HCT116 (cell line): ENCODE data around the gene LIN54. TPM values are rescaled to one million over a fixed set of nuclear protein-coding genes. Genes with fewer than 3 reads are reported as not detected.

Experiments
- ATAC-seq: fragments of 200-7000 bp; cut with Tn5 transposase; 2 replicates; pipeline ENCODE4 v1.9.1; 2020; ENCODE audit warnings: mild to moderate bottlenecking, moderate library complexity
- BruUV-seq: library from RNA; stranded (reverse); fragments of 400-500 nt; replicated peaks from 2 replicates; lab custom pipeline; 2021; lab: Mats Ljungman, UMichigan
- CTCF ChIA-PET: fragments of 300-600 bp; sonication (Branson Sonifier 250); formaldehyde crosslinking; loops from one replicate; lab custom pipeline; 2021; ENCODE audit warnings: antibody characterized with exemption; lab: Charles Lee
- POLR2A ChIA-PET: fragments of 300-600, 350-600 bp; sonication (Branson Sonifier 250); formaldehyde crosslinking; loops from one replicate; lab custom pipeline; 2021; ENCODE audit warnings: antibody characterized with exemption; lab: Charles Lee
- RAD21 ChIA-PET, 2 experiments: fragments of 300-600 bp; sonication (Branson Sonifier 250); formaldehyde crosslinking; loops; one replicate each; lab custom pipeline; 2023; ENCODE audit warnings: low total read pairs in 2 of 2; ENCODE audit not compliant: uncharacterized antibody in 2 of 2, unreplicated experiment in 2 of 2, low non-redundant PET in 1 of 2; lab: Charles Lee
- DNase-seq: peaks from one replicate; pipeline ENCODE4 v3.0.0-alpha.2; 2010; ENCODE audit warnings: low read depth, low spot score
- H2AFZ ChIP-seq: fragments of 200-600 bp; shearing (Covaris generic), sonication (generic); 2 replicates; pipeline ENCODE4 v1.6.1; 2017; ENCODE audit warnings: low read depth, mixed run types, mixed read lengths, antibody characterized with exemption, low read length; ENCODE audit not compliant: poor library complexity, severe bottlenecking
- H3K27ac ChIP-seq: 2 replicates; pipeline ENCODE4 v1.5.1; 2012; ENCODE audit warnings: low read depth, low read length
- H3K27me3 ChIP-seq: fragments of 200-600 bp; sonication (generic); 2 replicates; pipeline ENCODE4 v1.6.1; 2016; ENCODE audit warnings: mixed run types, low read length, mixed read lengths; ENCODE audit not compliant: insufficient read depth
- H3K36me3 ChIP-seq, 2 experiments: fragments of 200-500 bp in 1 of 2; fragments of 200-600 bp in 1 of 2; sonication (Bioruptor generic) in 1 of 2; sonication (generic) in 1 of 2; 2 replicates each; pipeline versions ENCODE4 v1.5.1 to v1.6.1; 2014 to 2016; ENCODE audit warnings: low read length in 2 of 2, inconsistent platforms in 1 of 2, mixed read lengths in 1 of 2, mixed run types in 1 of 2; ENCODE audit not compliant: insufficient read depth in 2 of 2, control insufficient read depth in 1 of 2
- H3K4me1 ChIP-seq, 2 experiments: fragments of 200-600 bp in 1 of 2; sonication (generic) in 1 of 2; 2 replicates each; pipeline versions ENCODE4 v1.5.1 to v1.6.1; 2012 to 2017; ENCODE audit warnings: low read length in 2 of 2, inconsistent platforms in 1 of 2, mild to moderate bottlenecking in 1 of 2, mixed read lengths in 1 of 2, mixed run types in 1 of 2, moderate library complexity in 1 of 2; ENCODE audit not compliant: insufficient read depth in 2 of 2, control insufficient read depth in 1 of 2
- H3K4me2 ChIP-seq: fragments of 200-600 bp; sonication (generic); 2 replicates; pipeline ENCODE4 v1.6.1; 2017; ENCODE audit warnings: mixed run types, low read length, mixed read lengths
- H3K4me3 ChIP-seq, 2 experiments: fragments of 200-600 bp in 1 of 2; sonication (generic) in 1 of 2; replicated peaks in 1 of 2; 2 replicates each; pipeline ENCODE4 v1.5.1; 2011 to 2016; ENCODE audit warnings: low read length in 2 of 2, control low read depth in 1 of 2, low read depth in 1 of 2, mild to moderate bottlenecking in 1 of 2, mixed read lengths in 1 of 2, mixed run types in 1 of 2
- H3K79me2 ChIP-seq: fragments of 200-600 bp; sonication (generic); 2 replicates; pipeline ENCODE4 v1.6.1; 2017; ENCODE audit warnings: mild to moderate bottlenecking, mixed run types, low read length, moderate library complexity, mixed read lengths; ENCODE audit not compliant: insufficient read depth
- H3K9ac ChIP-seq: fragments of 200-600 bp; sonication (generic); 2 replicates; pipeline ENCODE4 v1.6.1; 2016; ENCODE audit warnings: low read length, mixed read lengths
- H3K9me2 ChIP-seq: fragments of 200-600 bp; sonication (generic), shearing (Covaris generic); 2 replicates; pipeline ENCODE4 v1.6.1; 2017; ENCODE audit warnings: mixed run types, mild to moderate bottlenecking, moderate library complexity; ENCODE audit not compliant: insufficient read depth
- H3K9me3 ChIP-seq, 2 experiments: fragments of 200-500 bp in 1 of 2; fragments of 200-600 bp in 1 of 2; sonication (Bioruptor generic) in 1 of 2; sonication (generic) in 1 of 2; 2 replicates each; pipeline ENCODE4 v1.6.1; 2014 to 2017; ENCODE audit warnings: low read length in 2 of 2, mixed read lengths in 2 of 2, inconsistent platforms in 1 of 2, low read depth in 1 of 2, mild to moderate bottlenecking in 1 of 2, mixed run types in 1 of 2, moderate library complexity in 1 of 2; ENCODE audit not compliant: control insufficient read depth in 1 of 2, insufficient read depth in 1 of 2
- H4K20me1 ChIP-seq: fragments of 200-600 bp; sonication (generic), shearing (Covaris generic); 2 replicates; pipeline ENCODE4 v1.6.1; 2017; ENCODE audit warnings: mixed run types, mild to moderate bottlenecking, moderate library complexity; ENCODE audit not compliant: insufficient read depth
- ATF3 ChIP-seq: IDR thresholded peaks from 2 replicates; pipeline ENCODE4 v1.6.1; 2012
- CEBPB ChIP-seq: IDR thresholded peaks from 2 replicates; pipeline ENCODE4 v1.6.1; 2012; ENCODE audit warnings: low read depth
- CTCF ChIP-seq, 3 experiments: fragments of 200-600 bp in 1 of 3; sonication (generic) in 1 of 3; IDR thresholded peaks in 2 of 3; conservative IDR thresholded peaks in 1 of 3; 2 replicates each; pipeline ENCODE4 v1.5.1; 2012 to 2017; ENCODE audit warnings: low read depth in 2 of 3, low read length in 2 of 3, antibody characterized with exemption in 1 of 3, borderline replicate concordance in 1 of 3, control low read depth in 1 of 3, mild to moderate bottlenecking in 1 of 3, mixed read lengths in 1 of 3, mixed run types in 1 of 3, moderate library complexity in 1 of 3; ENCODE audit not compliant: insufficient read depth in 1 of 3
- EGR1 ChIP-seq: IDR thresholded peaks from 2 replicates; pipeline ENCODE4 v1.6.1; 2012; ENCODE audit warnings: low read depth
- ELF1 ChIP-seq: IDR thresholded peaks from 2 replicates; pipeline ENCODE4 v1.6.1; 2012; ENCODE audit warnings: low read depth, borderline replicate concordance
- EZH2phosphoT487 ChIP-seq: fragments of 200-600 bp; IDR thresholded peaks from 2 replicates; pipeline ENCODE4 v1.6.1; 2018; ENCODE audit warnings: antibody characterized with exemption, borderline replicate concordance
- POLR2A ChIP-seq: IDR thresholded peaks from 2 replicates; pipeline ENCODE4 v1.7.0; 2011; ENCODE audit warnings: borderline replicate concordance; ENCODE audit not compliant: insufficient read depth, insufficient read length; ENCODE audit errors: extremely low read depth
- RAD21 ChIP-seq: IDR thresholded peaks from 2 replicates; pipeline ENCODE4 v1.6.1; 2012; ENCODE audit warnings: low read depth, mild to moderate bottlenecking
- SIN3A ChIP-seq: IDR thresholded peaks from 2 replicates; pipeline ENCODE4 v1.6.1; 2012; ENCODE audit warnings: low read depth
- SRF ChIP-seq: IDR thresholded peaks from 2 replicates; pipeline ENCODE4 v1.6.1; 2012; ENCODE audit warnings: low read depth
- TCF7L2 ChIP-seq: IDR thresholded peaks from 2 replicates; pipeline ENCODE4 v1.7.0; 2011; ENCODE audit warnings: borderline replicate concordance, inconsistent platforms; ENCODE audit not compliant: insufficient read depth, insufficient read length; ENCODE audit errors: extremely low read depth
- YY1 ChIP-seq: IDR thresholded peaks from 2 replicates; pipeline ENCODE4 v1.6.1; 2011; ENCODE audit warnings: low read length, low read depth, moderate library complexity, mild to moderate bottlenecking; ENCODE audit not compliant: insufficient replicate concordance; ENCODE audit errors: extremely low read depth
- ZBTB33 ChIP-seq: IDR thresholded peaks from 2 replicates; pipeline ENCODE4 v1.6.1; 2011; ENCODE audit warnings: mild to moderate bottlenecking, low read length, moderate library complexity; ENCODE audit not compliant: insufficient replicate concordance; ENCODE audit errors: extremely low read depth
- ZFX ChIP-seq: fragments of 450-650 bp; IDR thresholded peaks from 2 replicates; pipeline ENCODE4 v1.6.1; 2017
- ZNF274 ChIP-seq: fragments of 200-500 bp; sonication (Bioruptor generic); IDR thresholded peaks from 2 replicates; pipeline ENCODE4 v1.6.1; 2014; ENCODE audit warnings: mild to moderate bottlenecking, low read depth, low read length, inconsistent platforms
- intact Hi-C: fragments of 100-400 bp; cut with micrococcal nuclease; formaldehyde crosslinking; loops from 2 replicates; pipeline ENCODE4 v1.10.0; 2022
- total RNA-seq: library from RNA; stranded (reverse); gene quantifications from one replicate; pipeline ENCODE4 v1.2.1, GENCODE V29; 2021; ENCODE audit not compliant: unreplicated experiment

The LIN54 gene
- total RNA-seq, 1 experiment from 2014 or later = 15.6 TPM

- TF ChIP-seq CTCF (IDR thresholded peaks at IDR 0.05 in 2 of 3, conservative IDR thresholded peaks at IDR 0.05 in 1 of 3; ENCODE audit: borderline replicate concordance in 1 of 3, insufficient read depth in 1 of 3, low read depth in 2 of 3, low read length in 2 of 3) (no peak), RAD21 (no peak), ELF1 (no peak), ZFX (no peak), SRF (no peak), CEBPB (no peak), EGR1 (no peak), SIN3A (no peak), EZH2phosphoT487 (no peak), ZNF274 (no peak), ATF3 (no peak), TCF7L2 (no peak)
- TF ChIP-seq, all 23 proteins: peak for 0
Observed at GRCh38 chr4:82903737-82904136, 106.9 kb downstream of the LIN54 start (continued).

- Histone ChIP-seq H3K27ac (peak overlapping the region; percentile 87), H3K9me3 (no peaks in the 10 kb centered on the region), H3K79me2 (peaks cover 57% of the 10 kb centered on the region), H2AFZ (no peak overlapping the region), H3K9me2 (no peaks in the 10 kb centered on the region), H3K4me3 (peak overlapping the region; percentile 93 to 95), H3K4me1 (peaks cover 6 to 20% of the 10 kb centered on the region in 2 experiments; a peak in 3 of 4 replicates), H3K9ac (peak overlapping the region; percentile 95), H4K20me1 (peaks cover 13% of the 10 kb centered on the region; the same call in 1 of the 2 replicates), H3K27me3 (no peaks in the 10 kb centered on the region), H3K4me2 (peak overlapping the region; percentile 90), H3K36me3 (peaks cover 19 to 20% of the 10 kb centered on the region in 2 experiments)
- TF ChIP-seq ZNF274 (no peak), ZBTB33 (no peak), POLR2A (peak; percentile 79), YY1 (no peak)
- TSS peak; percentile 86 for BruUV-seq
- RAD21 ChIA-PET = interaction anchor here in 1 of 2 experiments (1.0 kb wide), 1 partner anchor 110 kb away, joined by 6 read pairs; the partner anchor contains the start of gene LIN54
- DNase-seq (no peak), ATAC-seq (no peak)
- CTCF ChIA-PET = no interaction called here
- POLR2A ChIA-PET = interaction anchor here (0.9 to 2.6 kb wide), 5 partner anchors 9 to 472 kb away, joined by 3 to 12 read pairs (median 9); partner anchors contain the start of genes COPS4 and SEC31A
- intact Hi-C loops = loop anchor here (2.0 to 5.0 kb wide), 3 partner anchors 134 to 381 kb away; partner anchors contain the start of genes COPS4 and COQ2
Observed at GRCh38 chr4:82901183-82901718, 109.4 kb downstream of the LIN54 start.
